NCI-H2107 treated with DMSO at 0.1 percent for 48 hours (cell line): ENCODE results near the gene PKMYT1.

ENCODE experiments used
- DNase-seq: peaks from one replicate; lab custom pipeline; 2025; ENCODE audit not compliant: unreplicated experiment; lab: John Stamatoyannopoulos, UW

PKMYT1 gene

GRCh38 chr16:3019594-3020246, 39.5 kb upstream of the PKMYT1 start:
- DNase-seq: no peak

- DNase-seq: no peak
Measured at GRCh38 chr16:3017794-3018506, 37.7 kb upstream of the PKMYT1 start, which contains the start of gene CLDN6. TSS of gene CLDN6 (minus strand) at chr16:3018183. CDS start at chr16:3016021, 2,162 bp downstream.

- no peak for DNase-seq
Measured at GRCh38 chr16:3017344-3017743, 37.1 kb upstream of the PKMYT1 start.

- DNase-seq: no peak
Measured at GRCh38 chr16:3015865-3016521, 35.7 kb upstream of the PKMYT1 start.

- no peak for DNase-seq
Measured at GRCh38 chr16:3014971-3015370, 34.7 kb upstream of the PKMYT1 start.

GRCh38 chr16:3013998-3014690, 33.9 kb upstream of the PKMYT1 start:
- no peak for DNase-seq

GRCh38 chr16:3013491-3013951, 33.3 kb upstream of the PKMYT1 start:
- no peak for DNase-seq

- DNase-seq: peak; percentile 92
Measured at GRCh38 chr16:3012828-3013420, 32.7 kb upstream of the PKMYT1 start, which contains the start of gene CLDN9. TSS of gene CLDN9 (plus strand) at chr16:3012923. CDS start at chr16:3013363, 440 bp downstream.

GRCh38 chr16:3012246-3012645, 32.0 kb upstream of the PKMYT1 start:
- DNase-seq: peak; percentile 95

- DNase-seq: no peak
Measured at GRCh38 chr16:3010510-3010909, 30.3 kb upstream of the PKMYT1 start.

GRCh38 chr16:3009568-3010390, 29.5 kb upstream of the PKMYT1 start:
- DNase-seq: no peak

GRCh38 chr16:3008690-3009037, 28.4 kb upstream of the PKMYT1 start:
- no peak for DNase-seq

- DNase-seq: no peak
Measured at GRCh38 chr16:3007957-3008689, 27.9 kb upstream of the PKMYT1 start.

GRCh38 chr16:3007059-3007956, 27.1 kb upstream of the PKMYT1 start:
- DNase-seq: no peak

- DNase-seq: no peak
Measured at GRCh38 chr16:3004781-3005284, 24.6 kb upstream of the PKMYT1 start.

- DNase-seq: no peak
Measured at GRCh38 chr16:3004319-3004718, 24.1 kb upstream of the PKMYT1 start.

- DNase-seq: peak; percentile 97
Measured at GRCh38 chr16:3003582-3004270, 23.5 kb upstream of the PKMYT1 start.

GRCh38 chr16:3001316-3001715, 21.1 kb upstream of the PKMYT1 start:
- no peak for DNase-seq
